8988T (cell line): ENCODE measurements around the gene THRB.

Experiments
- DNase-seq: peaks from one replicate; pipeline ENCODE4 v3.0.0; 2011

THRB gene

DNA sequence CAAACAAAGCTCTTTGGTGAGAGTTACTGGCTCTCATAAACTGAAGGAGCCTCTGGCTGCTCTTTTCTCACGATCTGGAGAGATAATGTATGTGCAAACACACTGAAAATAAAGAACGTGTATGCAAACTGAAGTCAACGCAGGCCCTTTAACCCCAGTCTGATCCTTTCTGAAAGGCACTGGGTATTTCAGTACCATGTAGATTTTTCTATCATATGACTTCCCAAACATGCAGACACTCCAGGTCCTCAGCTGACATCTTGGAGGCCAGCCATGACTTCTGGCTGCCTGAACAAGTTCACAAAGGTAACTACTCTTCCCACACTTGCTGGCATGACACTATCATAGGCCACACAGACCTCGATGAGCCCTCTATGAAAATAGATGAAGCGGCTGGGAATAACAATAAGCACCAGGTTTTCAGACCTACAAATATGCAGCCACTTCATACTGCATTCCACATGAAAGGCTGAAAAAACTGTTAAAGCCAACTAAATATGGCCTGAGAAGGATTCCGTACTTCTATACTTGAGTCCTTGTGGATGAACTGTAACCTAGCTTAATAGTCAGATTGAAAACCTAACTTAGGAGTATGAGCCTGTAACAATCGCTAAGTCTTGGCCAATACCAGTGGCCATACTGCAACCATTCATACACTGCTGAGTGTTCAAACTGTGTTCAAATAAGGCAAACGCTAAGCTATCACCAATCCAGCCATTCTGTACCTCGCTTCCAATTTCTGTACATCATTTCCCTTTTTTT, 121.3 kb downstream of the THRB start:
- DNase-seq: no peak

DNA sequence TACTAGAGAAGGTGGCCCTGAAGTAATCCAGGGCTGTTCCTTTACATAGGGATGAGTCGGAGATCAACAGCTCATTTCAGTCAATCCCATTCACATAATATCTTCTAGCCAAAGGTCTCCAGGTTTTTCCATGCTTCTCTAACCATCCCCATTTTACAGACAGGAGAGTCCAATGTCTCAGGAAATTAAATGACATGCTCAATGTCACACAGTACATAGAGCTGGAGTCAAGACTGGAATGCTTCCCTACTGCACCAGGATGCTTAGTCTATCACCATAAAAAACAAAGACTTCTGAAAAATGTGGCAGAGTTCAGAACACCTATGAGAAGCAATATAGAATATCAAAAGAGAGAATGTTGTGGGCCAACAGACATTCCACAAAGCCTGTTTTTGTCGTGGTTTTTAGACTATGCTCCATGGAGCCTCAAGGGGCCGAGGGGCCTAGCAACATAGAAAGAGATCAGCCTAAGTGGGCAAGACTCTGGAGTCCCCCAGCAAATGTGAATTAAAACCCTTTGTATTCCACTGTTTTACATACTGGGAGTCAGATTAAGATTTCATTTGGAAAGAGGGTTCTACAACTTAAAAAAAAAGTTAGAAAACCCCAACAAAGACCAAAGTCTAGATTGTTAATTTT, 122.0 kb downstream of the THRB start:
- no peak for DNase-seq

DNA sequence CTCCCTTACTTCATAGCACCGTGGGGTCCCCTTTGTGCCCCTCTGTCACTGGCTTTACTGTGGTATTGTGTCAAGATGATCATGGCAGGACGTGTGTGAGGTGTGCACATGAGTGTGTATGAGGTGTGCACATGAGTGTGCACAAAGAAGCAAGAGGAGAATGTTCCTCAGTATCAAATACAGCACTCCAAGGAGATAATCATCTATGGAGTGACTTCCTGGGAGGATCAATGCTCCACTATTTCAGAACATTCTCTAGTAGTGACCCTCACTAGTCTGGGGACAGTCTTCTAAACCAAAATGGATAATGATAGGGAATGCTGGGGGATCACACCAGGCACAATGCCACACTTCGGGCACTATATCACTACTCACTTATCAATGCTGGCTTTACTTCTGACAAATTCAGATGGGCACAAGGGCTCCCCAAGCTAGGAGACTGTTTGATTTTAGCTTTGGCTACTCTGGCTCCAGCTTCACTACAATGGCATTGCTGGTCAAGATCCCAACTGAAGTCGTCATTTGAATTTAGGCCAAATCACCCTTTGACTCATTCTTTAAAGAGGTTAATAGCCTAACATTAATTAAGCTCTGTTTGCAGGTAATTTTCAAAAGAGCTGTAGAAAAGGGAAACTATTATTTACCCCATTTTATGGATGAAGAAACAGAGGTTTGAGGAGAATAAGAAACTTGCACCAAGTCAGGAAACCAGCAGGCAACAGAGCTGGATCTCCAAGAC, 124.1 kb downstream of the THRB start:
- DNase-seq: no peak

DNA sequence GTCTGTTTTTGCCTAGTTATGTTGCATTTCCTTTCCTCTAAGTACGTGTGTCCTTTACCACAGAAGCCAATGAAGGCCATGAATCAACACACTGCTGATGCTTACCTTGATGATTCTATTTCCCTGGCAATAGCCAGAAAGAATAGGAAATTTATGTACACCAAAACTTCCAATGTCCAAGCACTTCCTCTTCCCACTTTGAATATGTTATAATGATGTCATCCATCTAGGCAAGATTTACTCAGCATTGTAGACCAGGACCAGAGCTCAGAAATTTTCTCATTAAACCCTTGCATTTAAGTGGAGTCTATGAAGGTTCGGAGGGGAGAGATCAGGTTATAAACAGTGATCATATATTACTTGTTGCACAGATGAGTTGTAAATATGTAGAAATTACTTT, 126.0 kb downstream of the THRB start:
- DNase-seq: no peak

DNA sequence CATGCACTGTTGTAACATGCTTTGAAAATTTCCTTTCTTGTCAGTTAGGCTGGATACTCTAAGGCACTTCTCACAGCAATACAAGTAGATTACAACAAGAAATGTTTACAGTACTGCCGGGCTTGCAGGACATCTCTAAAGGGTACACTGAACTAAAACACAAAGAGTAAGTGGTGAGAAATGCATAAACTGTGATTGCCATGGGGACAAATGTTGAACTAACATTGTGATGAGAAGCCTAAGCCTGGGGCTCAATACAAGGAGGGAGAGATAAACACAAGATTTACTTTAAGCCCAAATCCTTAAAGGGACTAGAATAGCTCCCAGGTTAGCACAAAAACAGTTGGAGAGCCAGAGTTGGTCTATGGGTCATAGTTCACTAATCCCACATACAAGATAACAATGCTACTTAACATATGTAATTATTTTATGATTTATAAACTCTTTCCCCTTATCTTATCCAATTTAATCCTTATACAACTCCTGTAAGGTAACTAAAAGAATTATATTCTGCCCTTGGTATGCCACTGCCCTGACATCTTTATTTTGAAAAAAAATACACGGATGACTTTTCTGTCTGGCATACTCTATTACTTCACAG, 126.9 kb downstream of the THRB start:
- no peak for DNase-seq

DNA sequence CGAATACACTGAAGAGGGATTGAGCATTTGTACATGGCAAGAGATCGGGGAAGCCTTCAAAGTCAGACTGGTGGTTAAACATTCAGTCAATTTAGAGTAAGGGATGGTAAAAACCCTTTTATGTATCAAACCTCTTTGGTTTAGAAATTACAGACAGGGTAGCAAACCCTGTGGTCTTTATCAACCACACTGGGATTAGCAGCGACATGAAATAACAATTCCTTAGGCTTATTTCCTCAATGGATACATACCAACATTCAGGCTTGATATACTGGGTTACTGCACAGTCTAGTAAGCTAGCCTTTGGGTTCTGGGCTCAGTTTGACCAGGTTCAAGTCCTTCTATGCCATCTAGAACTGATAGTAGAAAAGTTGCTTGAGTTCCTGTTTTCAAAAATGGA, 127.4 kb downstream of the THRB start:
- DNase-seq: no peak

DNA sequence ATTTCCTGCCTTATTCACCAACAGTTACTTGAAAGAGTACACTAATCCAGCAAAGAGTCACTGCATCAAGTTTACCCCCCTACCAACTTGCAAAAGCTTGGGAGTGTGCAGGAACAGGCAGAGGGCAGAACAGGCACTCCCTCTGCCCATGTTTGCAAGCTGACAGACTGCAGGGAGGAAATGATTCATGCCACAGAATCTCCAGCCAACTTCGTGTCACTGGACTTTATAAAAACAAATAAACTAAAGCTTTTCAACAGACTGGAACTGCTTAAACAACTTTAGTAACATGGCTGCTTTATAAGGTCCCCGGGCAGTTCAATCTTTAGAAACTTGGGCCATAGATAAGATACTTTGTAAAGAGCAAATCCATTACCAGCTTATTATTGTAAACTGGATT, 129.5 kb downstream of the THRB start:
- DNase-seq: no peak

DNA sequence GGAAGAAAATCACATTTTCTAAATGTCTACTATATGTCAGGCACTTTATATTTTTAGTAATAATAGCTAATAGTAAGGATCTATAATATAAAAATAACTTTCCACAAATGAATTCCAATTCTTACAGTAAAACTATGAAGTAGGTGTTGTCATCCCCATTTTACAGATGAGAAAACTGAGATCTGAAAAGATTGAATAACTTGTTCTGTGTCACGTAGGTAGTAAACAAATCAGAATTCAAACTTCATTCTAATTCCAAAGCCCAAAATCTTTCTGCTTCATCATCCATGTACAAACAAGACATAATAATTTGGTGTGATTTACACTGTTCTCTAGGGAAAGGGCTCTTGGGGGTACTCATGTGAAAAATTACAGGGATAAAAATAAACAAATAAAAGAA, 130.3 kb downstream of the THRB start:
- no peak for DNase-seq

DNA sequence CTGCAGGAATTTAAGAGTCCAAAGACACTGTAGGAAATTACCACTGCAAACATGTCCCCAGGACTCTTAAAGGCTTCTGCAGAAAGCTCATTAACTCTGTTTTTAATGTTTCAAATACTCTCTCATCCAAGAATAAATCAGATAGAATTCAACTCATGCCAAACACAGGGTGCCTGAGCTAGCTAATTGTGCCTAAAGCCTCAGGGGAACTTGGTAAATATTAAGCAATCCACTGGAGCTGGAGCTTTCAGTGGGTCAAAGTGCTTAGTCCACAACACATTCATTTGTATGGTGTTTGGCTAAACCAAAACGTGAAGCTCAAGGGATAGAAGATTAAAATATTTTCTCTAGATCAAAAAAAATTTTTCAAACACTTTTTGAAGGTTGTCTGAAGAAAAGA, 131.4 kb downstream of the THRB start:
- no peak for DNase-seq

DNA sequence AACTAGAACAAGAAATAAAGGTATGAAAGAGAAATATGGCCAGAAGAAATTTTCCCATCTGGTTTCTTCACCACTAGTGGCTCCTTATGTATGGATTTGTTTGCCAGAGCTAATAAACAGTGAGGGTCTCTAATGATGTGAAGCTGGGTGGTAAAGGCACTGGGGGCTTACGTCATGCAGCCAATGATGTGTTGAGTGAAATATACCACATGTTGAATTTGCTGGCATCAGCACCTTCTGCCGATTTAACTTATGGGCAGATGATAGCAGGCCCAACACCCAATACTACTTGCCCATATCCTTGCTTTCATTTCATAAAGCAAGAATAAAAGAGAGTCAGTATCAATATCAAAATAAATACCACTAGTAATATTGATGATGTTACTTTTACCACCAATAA, 133.0 kb downstream of the THRB start:
- no peak for DNase-seq

DNA sequence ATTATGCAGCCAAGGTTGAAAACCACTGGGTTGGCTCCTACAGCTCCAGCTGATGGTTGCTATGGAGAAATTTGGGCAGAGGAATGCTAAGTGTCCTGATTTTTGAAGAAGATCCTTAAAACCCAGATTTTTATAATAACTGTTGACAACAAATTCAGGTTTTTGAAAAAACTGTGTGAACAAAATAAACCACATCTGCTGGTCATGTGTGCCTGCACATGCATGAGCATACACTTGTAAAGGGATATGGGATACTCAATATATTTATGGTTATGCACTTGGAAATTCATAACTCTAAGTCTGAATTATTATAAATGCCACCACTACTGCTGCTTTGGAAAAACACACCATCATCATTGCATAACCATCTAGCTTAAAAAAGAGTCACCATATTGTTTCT, 133.7 kb downstream of the THRB start:
- DNase-seq: no peak

DNA sequence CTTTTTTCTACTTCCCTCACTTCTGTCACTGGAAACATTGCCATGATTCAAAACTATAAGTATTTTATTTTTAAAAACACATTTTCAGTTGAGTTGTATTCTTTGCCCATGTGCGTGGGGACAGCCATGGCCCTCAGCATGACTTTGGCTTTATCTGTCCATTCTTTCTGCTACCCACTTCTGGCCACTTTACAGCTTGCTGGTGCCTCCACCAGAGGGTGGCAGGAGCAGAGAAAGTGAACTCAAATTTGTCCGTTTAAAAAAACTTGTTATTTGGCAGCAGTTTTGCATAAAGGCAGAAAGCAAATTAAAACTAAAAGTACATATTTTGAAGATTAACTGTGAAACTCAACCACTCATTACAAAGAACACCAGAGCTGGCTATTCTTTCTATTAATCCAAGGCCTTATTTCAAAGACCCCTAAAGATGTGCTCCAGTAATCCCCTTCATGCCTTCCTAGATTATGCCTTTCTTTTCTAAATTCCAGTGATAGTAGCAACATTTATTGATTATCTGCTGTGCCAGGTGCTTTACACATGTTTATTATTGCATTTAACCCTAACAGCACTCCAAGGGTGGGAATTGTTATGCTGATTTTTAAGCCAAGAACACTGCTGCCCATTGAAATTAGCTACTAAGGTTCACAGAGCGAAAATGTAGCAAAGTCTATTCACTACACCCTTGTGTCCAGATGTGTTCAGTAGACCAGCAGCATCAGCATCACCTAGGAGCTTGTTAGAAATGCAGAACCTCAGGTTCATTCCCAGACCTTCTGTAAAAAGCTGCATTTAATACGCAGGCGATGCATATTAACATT, 134.8 kb downstream of the THRB start:
- DNase-seq: no peak

DNA sequence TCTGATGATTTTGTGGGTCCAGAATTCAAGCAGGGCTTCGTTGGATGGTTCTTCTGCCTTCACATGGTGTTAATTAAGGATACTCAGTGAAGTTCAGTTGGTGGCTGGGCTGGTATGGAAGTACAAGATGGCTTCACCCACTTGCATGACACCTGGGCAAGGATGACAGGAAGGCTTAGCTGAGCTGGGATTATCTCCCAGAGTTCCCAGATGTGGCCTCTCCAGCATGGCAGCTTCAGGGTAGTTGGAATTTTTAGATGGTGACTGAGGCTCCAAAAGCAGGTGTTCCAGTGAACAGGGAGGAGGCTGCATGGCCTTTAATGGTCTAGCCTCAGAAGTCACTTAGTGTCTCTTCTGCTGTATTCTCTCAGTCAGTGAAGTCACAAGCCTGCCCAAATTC, 135.5 kb downstream of the THRB start:
- no peak for DNase-seq

DNA sequence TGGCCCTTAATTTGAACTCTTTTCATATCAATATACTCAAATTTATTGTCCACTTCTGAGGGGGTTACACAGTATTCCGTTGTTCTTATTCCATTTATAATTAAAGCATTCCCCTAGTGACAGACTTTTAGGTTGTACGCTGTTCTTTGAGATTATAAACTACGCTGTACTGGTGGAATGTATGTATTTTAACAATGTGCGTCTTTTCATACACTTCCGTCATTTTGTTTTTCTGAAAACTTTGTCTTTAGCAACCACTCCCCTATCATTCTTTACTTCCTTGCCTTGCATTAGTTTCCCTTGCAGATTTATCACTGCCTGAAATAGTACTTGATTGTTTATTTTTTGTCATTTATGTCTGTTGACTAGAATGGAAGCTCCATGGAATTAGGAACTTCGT, 137.0 kb downstream of the THRB start:
- DNase-seq: no peak

DNA sequence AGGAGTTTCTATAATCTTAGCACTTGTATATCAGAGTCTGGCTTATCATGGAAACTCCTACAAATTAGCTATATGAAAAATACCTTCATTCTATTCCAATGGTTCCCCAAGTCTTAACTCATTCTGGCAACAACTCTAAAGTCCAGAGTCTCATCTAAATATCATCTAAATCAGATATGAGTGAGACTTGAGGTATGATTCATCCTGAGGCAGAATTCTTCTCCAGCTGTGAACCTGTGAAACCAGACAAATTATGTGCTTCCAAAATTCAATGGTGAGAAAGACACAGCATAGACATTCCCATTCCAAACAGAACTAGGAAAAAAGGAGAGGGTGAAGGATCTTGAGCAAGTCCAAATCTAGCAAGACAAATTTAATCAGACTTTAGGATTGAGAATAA, 138.8 kb downstream of the THRB start:
- no peak for DNase-seq

DNA sequence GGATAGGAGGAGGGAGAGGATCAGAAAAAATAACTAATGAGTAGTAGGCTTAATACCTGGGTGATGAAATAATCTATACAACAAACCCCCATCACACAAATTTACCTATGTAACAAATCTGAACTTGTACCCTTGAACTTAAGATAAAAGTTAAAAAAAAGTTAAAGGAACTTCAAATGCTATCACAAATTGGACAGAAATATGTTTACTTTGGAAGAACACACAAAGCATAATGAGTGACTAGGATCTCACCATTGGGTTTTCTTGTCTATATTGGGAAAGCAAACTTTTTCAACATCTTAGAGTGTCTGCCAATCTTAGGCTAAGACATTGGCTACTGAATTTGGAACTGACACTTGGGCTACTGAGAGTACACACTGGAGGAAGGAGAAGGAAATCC, 140.4 kb downstream of the THRB start:
- no peak for DNase-seq

DNA sequence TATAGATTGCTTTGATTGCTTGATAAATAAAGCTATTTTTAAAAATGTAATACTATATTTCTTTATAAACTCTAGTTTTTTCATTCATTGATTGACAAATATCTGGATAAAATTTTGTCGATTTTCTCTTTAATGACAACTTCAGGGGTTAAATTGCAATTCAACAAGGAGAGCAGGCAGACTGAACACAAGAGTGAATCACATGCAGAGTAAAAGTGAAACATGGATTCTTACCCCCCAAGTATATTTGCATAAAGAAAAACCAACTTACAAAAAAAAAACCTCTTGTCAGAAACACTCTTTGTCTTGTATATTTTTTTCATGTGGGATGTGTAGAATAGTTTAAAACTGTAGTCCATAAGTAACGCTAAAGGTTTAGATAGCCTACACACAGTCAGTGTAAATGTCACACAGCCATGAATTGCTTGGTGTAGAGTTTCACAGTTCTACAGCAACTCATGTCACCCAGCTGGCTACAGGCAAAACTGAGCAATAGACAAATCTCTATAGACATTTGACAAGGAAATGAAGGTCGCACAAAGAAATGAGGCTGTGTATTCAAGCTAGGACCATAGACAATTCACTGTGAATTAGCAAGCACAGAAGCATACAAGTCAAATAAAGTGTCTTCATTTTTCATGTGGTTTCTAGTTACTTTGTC, 141.6 kb downstream of the THRB start:
- DNase-seq: no peak

DNA sequence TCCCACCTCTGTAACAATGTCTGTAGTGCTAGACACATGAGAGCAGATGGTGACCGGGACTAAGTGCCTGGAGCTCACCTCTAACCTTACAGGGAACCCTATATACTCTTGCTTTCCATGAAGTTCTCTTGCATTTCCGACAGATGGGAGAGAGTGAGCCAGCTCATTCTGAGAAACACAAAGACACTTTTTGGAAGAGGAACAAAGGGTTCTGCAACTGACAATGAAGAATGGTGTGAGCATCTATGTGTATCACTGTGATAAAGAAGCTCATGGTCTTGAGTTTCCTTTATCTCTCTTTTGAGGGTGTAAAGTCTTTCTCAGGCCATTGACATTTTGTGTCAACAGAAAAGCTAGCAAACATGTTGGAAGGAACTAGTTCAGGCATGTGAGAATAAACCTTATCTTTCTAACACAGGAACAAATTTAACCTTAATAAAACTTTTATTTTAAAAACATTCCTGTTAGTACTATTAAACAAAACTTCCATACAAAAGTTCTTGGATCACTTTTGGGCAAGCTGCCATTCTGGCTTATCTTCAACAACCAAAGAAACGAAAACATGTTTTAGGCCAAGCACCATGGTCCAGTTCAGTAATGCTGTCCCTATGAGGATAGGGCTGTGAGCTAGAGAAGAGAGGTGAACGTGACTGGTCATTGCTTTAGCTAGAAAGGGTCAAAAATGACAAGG, 142.7 kb downstream of the THRB start:
- no peak for DNase-seq

DNA sequence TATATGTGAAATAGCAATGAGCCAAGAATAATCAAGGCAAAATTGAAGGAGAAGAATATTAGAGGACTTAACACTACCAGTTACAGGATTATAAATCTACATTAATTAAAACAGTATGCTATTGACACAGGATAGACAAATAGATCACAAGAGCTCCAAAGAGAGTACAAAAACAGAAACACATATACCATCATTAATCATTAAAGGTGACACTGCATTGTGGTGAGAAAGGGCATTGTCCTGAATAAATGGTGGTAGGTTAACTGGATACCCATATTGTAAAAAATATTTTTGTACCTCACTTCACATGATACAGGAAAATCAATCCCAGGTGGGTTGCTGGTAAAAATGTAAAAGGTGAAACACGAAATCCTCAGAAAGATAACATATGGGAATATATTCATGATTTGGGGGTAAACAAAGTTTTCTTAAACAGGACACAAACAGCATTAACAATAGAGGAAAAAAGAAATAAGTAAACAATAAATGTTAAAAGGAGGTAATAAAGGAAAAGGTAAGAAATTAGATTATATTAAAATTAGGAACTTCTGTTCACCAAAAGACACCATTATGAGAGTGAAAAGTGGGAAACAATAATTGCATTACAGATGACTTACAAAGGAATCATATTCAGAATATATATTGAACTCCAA, 145.2 kb downstream of the THRB start:
- DNase-seq: no peak

DNA sequence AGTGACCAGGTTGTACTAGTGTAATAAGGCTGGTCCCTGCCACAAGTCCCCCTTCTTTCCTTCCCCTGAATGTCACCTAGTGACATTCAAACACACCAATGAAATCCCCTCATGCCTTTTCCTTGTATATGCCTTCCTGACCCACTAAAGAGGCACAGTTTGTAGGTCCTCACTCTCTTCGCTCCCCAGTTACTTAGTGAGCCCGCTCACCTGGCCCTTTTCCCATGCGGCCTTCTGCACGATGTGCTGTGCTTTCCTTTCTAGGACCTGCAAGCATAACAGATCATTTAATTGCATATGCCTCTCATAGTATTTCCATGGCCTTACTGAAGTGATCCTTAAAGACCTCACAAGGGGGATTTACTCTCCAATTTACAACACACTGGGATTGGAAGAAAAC, 146.3 kb downstream of the THRB start:
- DNase-seq: no peak

DNA sequence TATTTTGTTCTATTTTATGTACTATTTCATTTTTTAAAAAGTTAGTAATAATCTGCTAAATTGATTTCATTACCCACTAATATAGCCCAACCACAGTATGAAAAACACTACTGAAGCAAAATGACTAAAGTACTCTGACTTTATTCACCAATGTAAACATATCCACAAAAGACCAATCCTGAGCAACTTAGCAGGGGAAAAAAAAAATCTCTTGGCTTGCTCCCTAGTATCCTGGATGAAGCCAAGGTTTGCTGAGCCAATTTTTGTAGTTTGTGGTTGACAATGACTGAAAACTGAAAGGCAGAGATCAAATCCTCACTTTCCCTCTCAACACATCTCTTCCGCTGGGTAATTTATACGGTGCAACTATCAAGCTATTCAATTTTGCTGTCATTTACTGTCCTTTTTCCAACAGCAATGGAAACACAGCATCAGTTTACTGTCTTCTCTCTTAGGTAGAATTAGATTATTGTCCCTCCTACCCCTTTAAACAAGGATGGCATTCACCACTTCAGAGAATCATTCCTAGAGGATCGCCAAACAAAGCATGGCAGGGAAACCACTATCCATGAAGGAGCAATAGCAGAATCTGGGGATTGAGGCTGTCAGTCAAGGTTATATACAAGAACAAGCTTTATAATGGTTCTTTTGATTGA, 149.7 kb downstream of the THRB start:
- DNase-seq: no peak
